Glutamatergic neuron (in vitro differentiated cells): Measurements from ENCODE around the gene SYNDIG1. TPM values are rescaled to one million over a fixed set of nuclear protein-coding genes. Genes with fewer than 3 reads are reported as not detected.

Source experiments
- DNase-seq: peaks from one replicate; pipeline ENCODE4 v3.0.0; 2022
- H3K27ac Mint-ChIP-seq: one replicate; pipeline ENCODE4 v1.8.0; 2020; ENCODE audit warnings: mild to moderate bottlenecking, mixed read lengths, inconsistent platforms; ENCODE audit not compliant: unreplicated experiment
- H3K27me3 Mint-ChIP-seq: one replicate; pipeline ENCODE4 v1.8.0; 2020; ENCODE audit warnings: mild to moderate bottlenecking, moderate library complexity, mixed read lengths, inconsistent platforms; ENCODE audit not compliant: unreplicated experiment
- H3K36me3 Mint-ChIP-seq: one replicate; pipeline ENCODE4 v1.8.0; 2020; ENCODE audit warnings: mild to moderate bottlenecking, mixed read lengths, inconsistent platforms; ENCODE audit not compliant: unreplicated experiment
- H3K4me1 Mint-ChIP-seq: one replicate; pipeline ENCODE4 v1.8.0; 2020; ENCODE audit warnings: mild to moderate bottlenecking, low read depth, mixed read lengths, inconsistent platforms; ENCODE audit not compliant: unreplicated experiment
- H3K4me3 Mint-ChIP-seq: one replicate; pipeline ENCODE4 v1.8.0; 2020; ENCODE audit warnings: mild to moderate bottlenecking, mixed read lengths, inconsistent platforms; ENCODE audit not compliant: unreplicated experiment
- H3K9me3 Mint-ChIP-seq: one replicate; pipeline ENCODE4 v1.8.0; 2020; ENCODE audit warnings: mild to moderate bottlenecking, moderate library complexity, mixed read lengths, inconsistent platforms; ENCODE audit not compliant: unreplicated experiment
- CTCF ChIP-seq: fragments of 200-600 bp; sonication (generic); IDR thresholded peaks from one replicate; pipeline ENCODE4 v1.5.0; 2021; ENCODE audit not compliant: partially characterized antibody, unreplicated experiment
- total RNA-seq: library from RNA; stranded (reverse); fragmentation: NEBNext Ultra II Directional; extraction: Animal tissue kit (Norgen Biotek cat#: 25700); gene quantifications from one replicate; pipeline ENCODE4 v1.2.1, GENCODE V29; 2021; ENCODE audit not compliant: unreplicated experiment

The SYNDIG1 gene
- total RNA-seq, 1 donor from 2014 or later: 10.4 TPM

GRCh38 chr20:24638591-24639548, 169.4 kb downstream of the SYNDIG1 start:
- H3K27ac Mint-ChIP-seq: no peak overlapping the region
- H3K4me3 Mint-ChIP-seq: no peak overlapping the region

DNA sequence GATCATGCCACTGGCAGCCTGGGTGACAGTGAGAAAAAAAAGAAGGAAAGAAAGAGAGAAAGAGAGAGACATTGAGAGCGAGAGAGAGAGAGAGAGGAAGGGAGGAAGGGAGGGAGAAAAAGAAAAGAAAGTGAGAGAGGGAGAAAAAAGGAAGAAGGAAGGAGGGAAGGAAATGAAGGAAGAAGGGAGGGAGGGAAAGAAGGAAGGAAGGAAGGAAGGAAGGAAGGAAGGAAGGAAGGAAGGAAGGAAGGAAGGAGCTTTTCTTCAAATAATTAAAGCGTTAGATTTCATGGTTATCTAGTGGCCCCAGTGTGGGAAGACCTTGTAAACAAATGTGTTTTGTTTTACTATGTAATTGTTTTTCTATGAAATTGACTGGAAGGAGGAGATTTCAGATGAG, 170.8 kb downstream of the SYNDIG1 start:
- H3K4me1 Mint-ChIP-seq: no peaks in the 10 kb centered on the region
- no peak for DNase-seq
- H3K36me3 Mint-ChIP-seq: no peaks in the 10 kb centered on the region
- peaks cover 7% of the 10 kb centered on the region for H3K27me3 Mint-ChIP-seq
- no peak for TF ChIP-seq CTCF
- H3K27ac Mint-ChIP-seq: no peak overlapping the region
- peaks cover 1% of the 10 kb centered on the region for H3K9me3 Mint-ChIP-seq
- H3K4me3 Mint-ChIP-seq: no peak overlapping the region

More at GRCh38 chr20:24638591-24639548, 169.4 kb downstream of the SYNDIG1 start:
- H3K9me3 Mint-ChIP-seq: peaks cover 1% of the 10 kb centered on the region
- no peak for TF ChIP-seq CTCF
- no peak for DNase-seq
- H3K27me3 Mint-ChIP-seq: peaks cover 9% of the 10 kb centered on the region
- H3K4me1 Mint-ChIP-seq: no peaks in the 10 kb centered on the region
- H3K36me3 Mint-ChIP-seq: no peaks in the 10 kb centered on the region

GRCh38 chr20:24640686-24641085, 171.3 kb downstream of the SYNDIG1 start:
- no peaks in the 10 kb centered on the region for H3K4me1 Mint-ChIP-seq
- DNase-seq: no peak

GRCh38 chr20:24643731-24644626, 174.6 kb downstream of the SYNDIG1 start:
- no peak for TF ChIP-seq CTCF
- DNase-seq: no peak
- Mint-ChIP-seq H3K9me3 (peaks cover 1% of the 10 kb centered on the region), H3K27ac (no peak overlapping the region), H3K4me1 (no peaks in the 10 kb centered on the region), H3K36me3 (no peaks in the 10 kb centered on the region), H3K27me3 (peaks cover 6% of the 10 kb centered on the region), H3K4me3 (no peak overlapping the region)

More at GRCh38 chr20:24640686-24641085, 171.3 kb downstream of the SYNDIG1 start:
- TF ChIP-seq CTCF: no peak
- H3K4me3 Mint-ChIP-seq: no peak overlapping the region
- peaks cover 1% of the 10 kb centered on the region for H3K9me3 Mint-ChIP-seq
- peaks cover 7% of the 10 kb centered on the region for H3K27me3 Mint-ChIP-seq
- no peak overlapping the region for H3K27ac Mint-ChIP-seq
- H3K36me3 Mint-ChIP-seq: no peaks in the 10 kb centered on the region
